ENCODE data around the gene TAF13. TPM values are rescaled to one million over a fixed set of nuclear protein-coding genes. Genes with fewer than 3 reads are reported as not detected.

Gene TAF13
- total RNA-seq, 1 donor: 117 TPM

GRCh38 chr1:109084563-109085517 lies 9.0 kb upstream of the TAF13 start:
- no peak overlapping the region for H3K4me3 ChIP-seq (ENCODE audit: low read depth, low read length)
- DNase-seq (ENCODE audit: low read depth): no peak
- no peak for TF ChIP-seq CTCF (IDR thresholded peaks at IDR 0.05; ENCODE audit: insufficient read depth, low read depth, low read length)

GRCh38 chr1:109083923-109084322 lies 8.1 kb upstream of the TAF13 start:
- no peak for TF ChIP-seq CTCF (IDR thresholded peaks at IDR 0.05; ENCODE audit: insufficient read depth, low read depth, low read length)
- no peak for DNase-seq (ENCODE audit: low read depth)
- no peak overlapping the region for H3K4me3 ChIP-seq (ENCODE audit: low read depth, low read length)

GRCh38 chr1:109083501-109083900 lies 7.7 kb upstream of the TAF13 start:
- DNase-seq (ENCODE audit: low read depth): no peak
- no peak for TF ChIP-seq CTCF (IDR thresholded peaks at IDR 0.05; ENCODE audit: insufficient read depth, low read depth, low read length)
- no peak overlapping the region for H3K4me3 ChIP-seq (ENCODE audit: low read depth, low read length)

GRCh38 chr1:109080441-109081082 lies 4.8 kb upstream of the TAF13 start:
- no peak for TF ChIP-seq CTCF (IDR thresholded peaks at IDR 0.05; ENCODE audit: insufficient read depth, low read depth, low read length)
- H3K4me3 ChIP-seq (ENCODE audit: low read depth, low read length): no peak overlapping the region

GRCh38 chr1:109079240-109079622 lies 3.4 kb upstream of the TAF13 start:
- no peak for DNase-seq (ENCODE audit: low read depth)
- H3K4me3 ChIP-seq (ENCODE audit: low read depth, low read length): no peak overlapping the region
- no peak for TF ChIP-seq CTCF (IDR thresholded peaks at IDR 0.05; ENCODE audit: insufficient read depth, low read depth, low read length)

More at GRCh38 chr1:109080441-109081082, 4.8 kb upstream of the TAF13 start:
- DNase-seq (ENCODE audit: low read depth): no peak

- no peak for DNase-seq (ENCODE audit: low read depth)
- H3K4me3 ChIP-seq (ENCODE audit: low read depth, low read length): no peak overlapping the region
- TF ChIP-seq CTCF (IDR thresholded peaks at IDR 0.05; ENCODE audit: insufficient read depth, low read depth, low read length): no peak
Observed at GRCh38 chr1:109078317-109078716, 2.5 kb upstream of the TAF13 start.

Measured in fibroblast of villous mesenchyme (primary cell).